ENCODE results near the gene ZNF682.

The ZNF682 gene

GRCh38 chr19:20051841-20052768 lies 12.8 kb upstream of the ZNF682 start:
- H3K4me3 ChIP-seq (ENCODE audit: low read depth, low read length) = peak overlapping the region; percentile 67
- no peaks in the 10 kb centered on the region for H3K4me1 ChIP-seq (ENCODE audit: control insufficient read depth, insufficient read depth, low read length)
- H3K27ac ChIP-seq (ENCODE audit: extremely low read depth, low read depth, low read length) = no peak overlapping the region
- H3K9me3 ChIP-seq (ENCODE audit: control insufficient read depth, insufficient read depth, low read depth, low read length) = no peaks in the 10 kb centered on the region
- ChIA-PET CTCF (interaction anchor here (0.7 to 1.2 kb wide), 2 partner anchors 10 to 14 kb away, joined by 3 read pairs; no protein-coding TSS in a partner anchor), POLR2A (interaction anchor here (0.6 to 3.6 kb wide), 13 partner anchors 13 to 1800 kb away, joined by 3 to 104 read pairs (median 8); partner anchors contain the start of genes GATAD2A, ZNF100, ZNF253 and ZNF486)
- no peaks in the 10 kb centered on the region for H3K36me3 ChIP-seq (ENCODE audit: control insufficient read depth in 2 of 2, insufficient read depth in 1 of 2, low read length in 2 of 2)
- TF ChIP-seq ZNF121 (tag by site-specific recombination; IDR thresholded peaks at IDR 0.05) (no peak), GFI1B (tag by site-specific recombination; IDR thresholded peaks at IDR 0.05) (no peak), ZNF529 (tag by site-specific recombination; IDR thresholded peaks at IDR 0.05; ENCODE audit: insufficient replicate concordance) (no peak), SP3 (tag by site-specific recombination; IDR thresholded peaks at IDR 0.05) (peak; percentile 81), SP2 (tag by site-specific recombination; IDR thresholded peaks at IDR 0.05) (peak; percentile 82), REPIN1 (tag by site-specific recombination; IDR thresholded peaks at IDR 0.05; ENCODE audit: low read depth) (no peak), HOXD13 (CRISPR knock-in tag; IDR thresholded peaks at IDR 0.05; ENCODE audit: borderline replicate concordance) (no peak), ZNF623 (tag by site-specific recombination; IDR thresholded peaks at IDR 0.05) (no peak), ZNF112 (tag by site-specific recombination; IDR thresholded peaks at IDR 0.05) (no peak), ZNF777 (tag by site-specific recombination; IDR thresholded peaks at IDR 0.05; ENCODE audit: borderline replicate concordance) (no peak), ZSCAN30 (tag by site-specific recombination; IDR thresholded peaks at IDR 0.05) (no peak), ZSCAN5A (tag by site-specific recombination; IDR thresholded peaks at IDR 0.05) (no peak), ZNF561 (tag by site-specific recombination; IDR thresholded peaks at IDR 0.05; ENCODE audit: borderline replicate concordance) (no peak), ZNF600 (tag by site-specific recombination; IDR thresholded peaks at IDR 0.05) (peak; percentile 72; the same call in 1 of the 2 replicates), PRDM6 (tag by site-specific recombination; IDR thresholded peaks at IDR 0.05) (no peak), ZBTB48 (tag by site-specific recombination; IDR thresholded peaks at IDR 0.05) (peak; percentile 76; the same call in 1 of the 2 replicates), ZNF423 (tag by site-specific recombination; IDR thresholded peaks at IDR 0.05) (0 out of 2 replicates have a peak, but pooled peaks have one; percentile 44), ZNF707 (tag by site-specific recombination; IDR thresholded peaks at IDR 0.05) (peak; percentile 36; the same call in 1 of the 2 replicates), ZNF26 (tag by site-specific recombination; IDR thresholded peaks at IDR 0.05) (no peak), ZNF518A (tag by site-specific recombination; conservative IDR thresholded peaks at IDR 0.05; ENCODE audit: low read depth) (no peak), GLI2 (tag by site-specific recombination; IDR thresholded peaks at IDR 0.05; ENCODE audit: borderline replicate concordance, low read depth) (no peak), ZNF510 (tag by site-specific recombination; IDR thresholded peaks at IDR 0.05; ENCODE audit: insufficient replicate concordance) (no peak), ZBTB17 (tag by site-specific recombination; IDR thresholded peaks at IDR 0.05) (peak; percentile 66), INSM2 (tag by site-specific recombination; IDR thresholded peaks at IDR 0.05) (no peak), ZXDB (tag by site-specific recombination; IDR thresholded peaks at IDR 0.05) (peak; percentile 41; the same call in 1 of the 2 replicates), KLF1 (tag by site-specific recombination; IDR thresholded peaks at IDR 0.05) (no peak)
